Measurements from ENCODE around the gene PHLDB1. TPM values are rescaled to one million over a fixed set of nuclear protein-coding genes. Genes with fewer than 3 reads are reported as not detected.
A peak's percentile ranks its signal among the peaks of the same experiment; 100 is the strongest.
"Not testable (repeated sequence)": the region's sequence is repeated elsewhere in the genome, so short reads cannot be mapped to it uniquely, and the experiment has no call there.

PHLDB1 gene
- total RNA-seq, 4 donors from 2014 or later, result 53.5 to 517 (median 287) TPM

- H3K4me1 ChIP-seq, result peaks cover 4 to 21% of the 10 kb centered on the region in 2 donors
- DNase-seq, result peak in 1 of 2 donors; percentile 22
Observed at GRCh38 chr11:118610225-118610772, 2.9 kb downstream of the PHLDB1 start.

GRCh38 chr11:118610773-118611432 lies 3.5 kb downstream of the PHLDB1 start:
- peak; percentile 83 to 85 for DNase-seq
- peak overlapping the region; percentile 98 to 99 for H3K27ac ChIP-seq
- no peaks in the 10 kb centered on the region for H3K36me3 ChIP-seq
- H3K4me3 ChIP-seq, result peak overlapping the region; percentile 71 to 96
- intact Hi-C loops (cut with DNase I; ENCODE audit: low total_unique reads), result no loop called here
- TF ChIP-seq, protein P1, sequence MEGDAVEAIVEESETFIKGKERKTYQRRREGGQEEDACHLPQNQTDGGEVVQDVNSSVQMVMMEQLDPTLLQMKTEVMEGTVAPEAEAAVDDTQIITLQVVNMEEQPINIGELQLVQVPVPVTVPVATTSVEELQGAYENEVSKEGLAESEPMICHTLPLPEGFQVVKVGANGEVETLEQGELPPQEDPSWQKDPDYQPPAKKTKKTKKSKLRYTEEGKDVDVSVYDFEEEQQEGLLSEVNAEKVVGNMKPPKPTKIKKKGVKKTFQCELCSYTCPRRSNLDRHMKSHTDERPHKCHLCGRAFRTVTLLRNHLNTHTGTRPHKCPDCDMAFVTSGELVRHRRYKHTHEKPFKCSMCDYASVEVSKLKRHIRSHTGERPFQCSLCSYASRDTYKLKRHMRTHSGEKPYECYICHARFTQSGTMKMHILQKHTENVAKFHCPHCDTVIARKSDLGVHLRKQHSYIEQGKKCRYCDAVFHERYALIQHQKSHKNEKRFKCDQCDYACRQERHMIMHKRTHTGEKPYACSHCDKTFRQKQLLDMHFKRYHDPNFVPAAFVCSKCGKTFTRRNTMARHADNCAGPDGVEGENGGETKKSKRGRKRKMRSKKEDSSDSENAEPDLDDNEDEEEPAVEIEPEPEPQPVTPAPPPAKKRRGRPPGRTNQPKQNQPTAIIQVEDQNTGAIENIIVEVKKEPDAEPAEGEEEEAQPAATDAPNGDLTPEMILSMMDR (IDR thresholded peaks at IDR 0.05), result peak; percentile 83 to 94 (median 90)
- peak; percentile 11 to 18 for TF ChIP-seq POLR2A (IDR thresholded peaks at IDR 0.05)
- no peaks in the 10 kb centered on the region for H3K27me3 ChIP-seq
- peaks cover 1 to 18% of the 10 kb centered on the region in 2 donors for H3K4me1 ChIP-seq
- H3K9me3 ChIP-seq, result no peaks in the 10 kb centered on the region

More at GRCh38 chr11:118610225-118610772, 2.9 kb downstream of the PHLDB1 start:
- Histone ChIP-seq H3K27me3 (no peaks in the 10 kb centered on the region), H3K27ac (peak overlapping the region; percentile 98 to 99), H3K4me3 (peak overlapping the region; percentile 71 to 96), H3K9me3 (no peaks in the 10 kb centered on the region), H3K36me3 (no peaks in the 10 kb centered on the region)
- intact Hi-C loops (cut with DNase I; ENCODE audit: low total_unique reads), result no loop called here
- no peak for TF ChIP-seq POLR2A (IDR thresholded peaks at IDR 0.05)
- TF ChIP-seq, protein P1 (IDR thresholded peaks at IDR 0.05), result no peak

GRCh38 chr11:118611433-118611795 lies 4.0 kb downstream of the PHLDB1 start:
- DNase-seq; intact Hi-C loops (cut with DNase I; ENCODE audit: low total_unique reads): not testable (repeated sequence)

GRCh38 chr11:118612378-118612777 lies 5.0 kb downstream of the PHLDB1 start:
- H3K27ac ChIP-seq, result peak overlapping the region; percentile 55 to 99
- DNase-seq, result peak in 1 of 2 donors; percentile 47
- H3K36me3 ChIP-seq, result no peaks in the 10 kb centered on the region
- no peaks in the 10 kb centered on the region for H3K27me3 ChIP-seq
- intact Hi-C loops (cut with DNase I; ENCODE audit: low total_unique reads), result no loop called here
- peaks cover 0 to 12% of the 10 kb centered on the region in 2 donors for H3K4me1 ChIP-seq
- H3K9me3 ChIP-seq, result no peaks in the 10 kb centered on the region
- TF ChIP-seq, protein P1 (IDR thresholded peaks at IDR 0.05), result no peak
- TF ChIP-seq POLR2A (IDR thresholded peaks at IDR 0.05), result no peak
- H3K4me3 ChIP-seq, result no peak overlapping the region

More at GRCh38 chr11:118611433-118611795, 4.0 kb downstream of the PHLDB1 start:
- H3K27me3 ChIP-seq, H3K36me3 ChIP-seq, H3K9me3 ChIP-seq, H3K4me3 ChIP-seq: not testable (repeated sequence)
- peaks cover 0 to 12% of the 10 kb centered on the region in 2 donors for H3K4me1 ChIP-seq
- H3K27ac ChIP-seq, result peak overlapping the region; percentile 98 to 99

DNA sequence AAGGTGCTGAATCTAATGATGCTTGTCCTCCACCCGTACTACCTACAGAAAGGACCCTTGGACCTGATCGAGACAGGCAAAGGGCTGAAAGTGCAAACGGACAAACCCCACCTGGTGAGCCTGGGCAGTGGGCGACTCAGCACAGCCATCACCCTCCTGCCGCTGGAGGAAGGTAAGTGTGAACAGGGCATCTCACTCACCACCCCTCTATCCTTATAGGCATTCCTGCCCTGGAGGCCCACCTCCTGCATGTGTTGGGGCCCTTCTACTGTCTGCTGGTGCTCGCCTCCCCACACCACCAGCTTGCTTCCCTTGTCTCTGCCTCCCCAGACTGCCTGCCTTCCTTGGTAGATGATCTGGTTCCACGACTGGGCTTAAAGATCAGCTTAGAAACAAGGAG lies 7.1 kb downstream of the PHLDB1 start:
- Histone ChIP-seq H3K36me3 (no peaks in the 10 kb centered on the region), H3K4me1 (peaks cover 9 to 21% of the 10 kb centered on the region in 2 donors), H3K9me3 (no peaks in the 10 kb centered on the region), H3K4me3 (no peak overlapping the region), H3K27me3 (no peaks in the 10 kb centered on the region), H3K27ac (no peak overlapping the region)
- intact Hi-C loops (cut with DNase I; ENCODE audit: low total_unique reads), result no loop called here
- TF ChIP-seq, protein P1 (IDR thresholded peaks at IDR 0.05), result no peak
- TF ChIP-seq POLR2A (IDR thresholded peaks at IDR 0.05), result no peak
- DNase-seq, result no peak
